Smooth muscle cell (in vitro differentiated cells): ENCODE measurements around the gene TWF1. TPM values are rescaled to one million over a fixed set of nuclear protein-coding genes. Genes with fewer than 3 reads are reported as not detected.

Source experiments
- DNase-seq: peaks from one replicate; lab custom pipeline; 2025; ENCODE audit not compliant: unreplicated experiment; lab: John Stamatoyannopoulos, UW
- H2AFZ ChIP-seq: fragments of 200-600 bp; sonication (generic); 2 replicates; pipeline ENCODE4 v1.6.0; 2016; ENCODE audit warnings: antibody characterized with exemption, low read depth, mild to moderate bottlenecking
- H3F3A ChIP-seq: fragments of 200-600 bp; sonication (generic); 2 replicates; pipeline ENCODE4 v1.6.0; 2017; ENCODE audit warnings: antibody characterized with exemption, low read depth
- H3K27ac ChIP-seq: fragments of 200-600 bp; sonication (generic); 2 replicates; pipeline ENCODE4 v1.5.1; 2016; ENCODE audit warnings: low read depth, mild to moderate bottlenecking
- H3K27me3 ChIP-seq: fragments of 200-600 bp; sonication (generic); 2 replicates; pipeline ENCODE4 v1.6.1; 2016; ENCODE audit warnings: low read depth, mild to moderate bottlenecking
- H3K36me3 ChIP-seq: fragments of 200-600 bp; sonication (generic); 2 replicates; pipeline ENCODE4 v1.5.1; 2016; ENCODE audit warnings: low read depth
- H3K4me1 ChIP-seq: fragments of 200-600 bp; sonication (generic); 2 replicates; pipeline ENCODE4 v1.5.1; 2016; ENCODE audit warnings: low read depth
- H3K4me2 ChIP-seq: fragments of 200-600 bp; sonication (generic); 2 replicates; pipeline ENCODE4 v1.6.0; 2016; ENCODE audit warnings: mild to moderate bottlenecking
- H3K4me3 ChIP-seq: fragments of 200-600 bp; sonication (generic); 2 replicates; pipeline ENCODE4 v1.5.1; 2016; ENCODE audit warnings: mild to moderate bottlenecking
- H3K79me2 ChIP-seq: fragments of 200-600 bp; sonication (generic); 2 replicates; pipeline ENCODE4 v1.6.0; 2016; ENCODE audit warnings: low read depth, mild to moderate bottlenecking
- H3K9ac ChIP-seq: fragments of 200-600 bp; sonication (generic); 2 replicates; pipeline ENCODE4 v1.6.0; 2016; ENCODE audit warnings: low read depth
- H3K9me3 ChIP-seq: fragments of 200-600 bp; sonication (generic); replicated peaks from 2 replicates; pipeline ENCODE4 v1.5.1; 2016; ENCODE audit warnings: low read depth
- H4K20me1 ChIP-seq: fragments of 200-600 bp; sonication (generic); 2 replicates; pipeline ENCODE4 v1.6.0; 2016; ENCODE audit warnings: low read depth
- CTCF ChIP-seq: fragments of 200-600 bp; sonication (generic); IDR thresholded peaks from 2 replicates; pipeline ENCODE4 v1.5.1; 2017; ENCODE audit warnings: borderline replicate concordance, mild to moderate bottlenecking, antibody characterized with exemption; ENCODE audit not compliant: insufficient read depth, poor library complexity, severe bottlenecking
- polyA plus RNA-seq: library from polyadenylated mRNA; unstranded; fragments of >200 nt; fragmentation: Nextera tagmentation; extraction: Ambion mirVana; gene quantifications from 2 replicates; pipeline ENCODE4 v1.2.1, GENCODE V29; 2016
- total RNA-seq: library from RNA; depleted of rRNA; stranded (reverse); fragments of >200 nt; gene quantifications from 2 replicates; pipeline ENCODE4 v1.2.3, GENCODE V29; 2014

Gene TWF1
- total and polyA plus RNA-seq, 2 experiments from 2014 or later = 51.8 to 136 TPM

GRCh38 chr12:43766291-43766690 is 39.8 kb downstream of the TWF1 start:
- Histone ChIP-seq H3F3A (no peaks in the 10 kb centered on the region), H4K20me1 (no peaks in the 10 kb centered on the region), H3K27ac (peak overlapping the region; percentile 9), H3K27me3 (no peaks in the 10 kb centered on the region), H3K9ac (no peak overlapping the region), H3K4me1 (peaks cover 10% of the 10 kb centered on the region), H3K79me2 (peaks cover 4% of the 10 kb centered on the region), H3K4me2 (peak overlapping the region; percentile 57), H3K9me3 (no peaks in the 10 kb centered on the region), H3K36me3 (peaks cover 2% of the 10 kb centered on the region), H3K4me3 (no peak overlapping the region), H2AFZ (no peak overlapping the region)
- no peak for TF ChIP-seq CTCF
- DNase-seq = no peak

GRCh38 chr12:43764528-43764927 is 41.6 kb downstream of the TWF1 start:
- no peak overlapping the region for H2AFZ ChIP-seq
- no peak for DNase-seq
- H3K27ac ChIP-seq = no peak overlapping the region
- no peak overlapping the region for H3K9ac ChIP-seq
- no peaks in the 10 kb centered on the region for H3K27me3 ChIP-seq
- H3K4me3 ChIP-seq = no peak overlapping the region
- no peaks in the 10 kb centered on the region for H3K9me3 ChIP-seq
- H3K79me2 ChIP-seq = peaks cover 19% of the 10 kb centered on the region
- no peaks in the 10 kb centered on the region for H4K20me1 ChIP-seq
- peaks cover 26% of the 10 kb centered on the region for H3K4me1 ChIP-seq
- TF ChIP-seq CTCF = no peak
- H3K36me3 ChIP-seq = peaks cover 2% of the 10 kb centered on the region
- no peak overlapping the region for H3K4me2 ChIP-seq
- H3F3A ChIP-seq = no peaks in the 10 kb centered on the region

GRCh38 chr12:43763769-43764168 is 42.3 kb downstream of the TWF1 start:
- DNase-seq = no peak
- no peaks in the 10 kb centered on the region for H3F3A ChIP-seq
- no peak overlapping the region for H3K9ac ChIP-seq
- H3K79me2 ChIP-seq = peaks cover 19% of the 10 kb centered on the region
- no peak for TF ChIP-seq CTCF
- H3K27me3 ChIP-seq = no peaks in the 10 kb centered on the region
- peaks cover 26% of the 10 kb centered on the region for H3K4me1 ChIP-seq
- H3K27ac ChIP-seq = no peak overlapping the region
- no peaks in the 10 kb centered on the region for H4K20me1 ChIP-seq
- peaks cover 1% of the 10 kb centered on the region for H3K36me3 ChIP-seq
- no peak overlapping the region for H3K4me2 ChIP-seq
- no peak overlapping the region for H3K4me3 ChIP-seq
- no peaks in the 10 kb centered on the region for H3K9me3 ChIP-seq
- no peak overlapping the region for H2AFZ ChIP-seq

- Histone ChIP-seq H3K79me2 (peaks cover 24% of the 10 kb centered on the region), H3K36me3 (no peaks in the 10 kb centered on the region), H3K9me3 (no peaks in the 10 kb centered on the region), H3K4me1 (peaks cover 31% of the 10 kb centered on the region), H3K27me3 (no peaks in the 10 kb centered on the region), H3K4me3 (no peak overlapping the region), H3K9ac (no peak overlapping the region), H3K27ac (no peak overlapping the region), H3K4me2 (no peak overlapping the region), H3F3A (no peaks in the 10 kb centered on the region), H2AFZ (no peak overlapping the region), H4K20me1 (no peaks in the 10 kb centered on the region)
- no peak for DNase-seq
- TF ChIP-seq CTCF = no peak
These were observed 43.5 kb downstream of the TWF1 start for GRCh38 chr12:43762596-43762995.
